Measurements from ENCODE around the gene IRGC.

Gene IRGC

DNA sequence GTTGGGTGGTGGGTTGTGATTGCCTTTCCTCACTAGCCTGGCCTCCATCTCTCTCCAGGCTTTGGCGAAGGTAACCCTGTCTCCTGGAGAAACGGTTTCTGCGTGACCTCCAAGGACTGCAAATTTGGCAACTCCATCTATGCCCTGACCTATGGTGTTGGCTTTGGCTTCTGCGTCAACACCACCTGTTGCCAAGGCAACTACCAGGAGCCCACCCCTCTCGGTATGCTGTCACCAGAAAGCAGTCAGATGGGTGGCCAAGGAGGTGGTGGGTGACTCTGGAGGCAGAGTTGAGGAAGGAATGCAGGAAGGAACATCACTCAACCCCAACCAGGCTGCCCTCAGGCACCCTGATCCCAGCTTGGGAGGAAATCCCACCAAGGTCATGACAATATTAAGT lies 18.6 kb upstream of the IRGC start:
- Histone ChIP-seq H3K27ac (ENCODE audit: low read depth, low read length, poor library complexity, severe bottlenecking) (no peak overlapping the region), H3K4me1 (ENCODE audit: insufficient read depth, low read length, severe bottlenecking) (peaks cover 4% of the 10 kb centered on the region), H4K20me1 (ENCODE audit: insufficient read depth, low read length) (no peaks in the 10 kb centered on the region), H3K9me2 (ENCODE audit: low read depth, low read length) (no peaks in the 10 kb centered on the region), H3K9ac (ENCODE audit: low read length) (no peak overlapping the region), H3F3A (ENCODE audit: insufficient read depth, low read length) (no peaks in the 10 kb centered on the region), H3K79me2 (ENCODE audit: insufficient read depth, low read length) (no peaks in the 10 kb centered on the region), H3K27me3 (ENCODE audit: insufficient read depth, low read length) (peaks cover 4% of the 10 kb centered on the region), H3K4me2 (ENCODE audit: low read length) (no peak overlapping the region), H3K9me3 (ENCODE audit: low read length) (no peaks in the 10 kb centered on the region; the same call in 1 of the 2 replicates), H3K36me3 (ENCODE audit: insufficient read depth, low read length) (no peaks in the 10 kb centered on the region; the same call in 1 of the 2 replicates), H3K4me3 (ENCODE audit: low read depth, low read length, poor library complexity, severe bottlenecking) (no peak overlapping the region), H2AFZ (ENCODE audit: low read length) (no peak overlapping the region)
- TF ChIP-seq CTCF (IDR thresholded peaks at IDR 0.05; ENCODE audit: low read length) (no peak), EZH2 (IDR thresholded peaks at IDR 0.05; ENCODE audit: borderline replicate concordance, low read length) (no peak)

DNA sequence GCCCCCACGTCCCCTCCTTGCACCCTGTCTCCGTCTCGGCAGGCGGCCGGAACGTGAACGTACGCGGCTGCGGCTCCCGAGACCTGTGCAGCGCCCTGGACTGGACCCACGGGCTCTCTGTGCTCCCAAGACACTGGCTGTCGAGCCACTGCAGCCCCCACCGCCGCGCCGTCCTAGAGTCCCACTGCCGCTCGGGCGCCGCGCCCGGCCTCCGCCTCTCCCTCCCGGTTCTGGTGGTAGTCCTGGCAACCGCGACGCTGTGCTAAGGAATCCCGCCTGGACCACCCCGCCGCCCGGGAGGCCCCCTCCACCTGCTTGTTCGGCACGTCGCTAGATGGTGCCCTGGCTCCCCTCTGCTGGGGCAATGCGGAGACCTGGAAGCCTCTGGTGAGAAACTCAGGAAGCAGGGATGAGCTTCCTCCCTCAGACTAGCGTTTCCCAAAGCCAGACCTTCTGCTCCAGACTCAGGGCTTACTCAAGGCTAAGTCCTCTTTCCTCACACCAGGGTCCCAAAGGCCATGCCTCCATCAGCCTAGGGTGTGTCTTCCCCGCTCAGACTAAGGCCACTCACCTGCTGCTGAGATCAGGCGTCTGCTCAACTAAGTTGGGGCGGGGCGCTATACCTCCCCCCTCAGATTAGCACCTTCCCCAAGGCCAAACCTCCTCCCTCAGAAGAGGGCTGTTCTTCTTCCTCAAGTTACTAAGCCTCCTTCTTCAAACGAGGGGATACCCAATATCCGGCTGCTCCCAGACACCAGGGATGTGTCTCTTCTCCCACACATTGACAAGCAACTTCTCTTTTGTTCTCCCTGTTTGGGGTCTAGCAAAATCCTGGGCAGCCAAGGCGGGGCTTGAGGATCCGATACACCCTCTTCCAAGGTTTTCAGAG lies 16.1 kb upstream of the IRGC start:
- Histone ChIP-seq H3K4me1 (ENCODE audit: insufficient read depth, low read length, severe bottlenecking) (peaks cover 4% of the 10 kb centered on the region), H3K9ac (ENCODE audit: low read length) (no peak overlapping the region), H3K27ac (ENCODE audit: low read depth, low read length, poor library complexity, severe bottlenecking) (no peak overlapping the region), H2AFZ (ENCODE audit: low read length) (no peak overlapping the region), H4K20me1 (ENCODE audit: insufficient read depth, low read length) (no peaks in the 10 kb centered on the region), H3F3A (ENCODE audit: insufficient read depth, low read length) (no peaks in the 10 kb centered on the region), H3K9me2 (ENCODE audit: low read depth, low read length) (no peaks in the 10 kb centered on the region), H3K4me3 (ENCODE audit: low read depth, low read length, poor library complexity, severe bottlenecking) (no peak overlapping the region), H3K79me2 (ENCODE audit: insufficient read depth, low read length) (no peaks in the 10 kb centered on the region), H3K36me3 (ENCODE audit: insufficient read depth, low read length) (no peaks in the 10 kb centered on the region; the same call in 1 of the 2 replicates), H3K4me2 (ENCODE audit: low read length) (no peak overlapping the region), H3K9me3 (ENCODE audit: low read length) (no peaks in the 10 kb centered on the region), H3K27me3 (ENCODE audit: insufficient read depth, low read length) (peaks cover 4% of the 10 kb centered on the region)
- TF ChIP-seq CTCF (IDR thresholded peaks at IDR 0.05; ENCODE audit: low read length) (no peak), EZH2 (IDR thresholded peaks at IDR 0.05; ENCODE audit: borderline replicate concordance, low read length) (no peak)

GRCh38 chr19:43700395-43701000 lies 15.4 kb upstream of the IRGC start:
- H3K9me2 ChIP-seq (ENCODE audit: low read depth, low read length): no peaks in the 10 kb centered on the region
- H2AFZ ChIP-seq (ENCODE audit: low read length): no peak overlapping the region
- no peaks in the 10 kb centered on the region for H4K20me1 ChIP-seq (ENCODE audit: insufficient read depth, low read length)
- H3K9ac ChIP-seq (ENCODE audit: low read length): no peak overlapping the region
- no peaks in the 10 kb centered on the region for H3F3A ChIP-seq (ENCODE audit: insufficient read depth, low read length)
- H3K36me3 ChIP-seq (ENCODE audit: insufficient read depth, low read length): no peaks in the 10 kb centered on the region; the same call in 1 of the 2 replicates
- peaks cover 4% of the 10 kb centered on the region for H3K27me3 ChIP-seq (ENCODE audit: insufficient read depth, low read length)
- no peak overlapping the region for H3K4me2 ChIP-seq (ENCODE audit: low read length)
- no peaks in the 10 kb centered on the region for H3K9me3 ChIP-seq (ENCODE audit: low read length)
- H3K4me1 ChIP-seq (ENCODE audit: insufficient read depth, low read length, severe bottlenecking): peaks cover 4% of the 10 kb centered on the region
- H3K27ac ChIP-seq (ENCODE audit: low read depth, low read length, poor library complexity, severe bottlenecking): no peak overlapping the region
- H3K79me2 ChIP-seq (ENCODE audit: insufficient read depth, low read length): no peaks in the 10 kb centered on the region
- TF ChIP-seq CTCF (IDR thresholded peaks at IDR 0.05; ENCODE audit: low read length) (no peak), EZH2 (IDR thresholded peaks at IDR 0.05; ENCODE audit: borderline replicate concordance, low read length) (no peak)
- no peak overlapping the region for H3K4me3 ChIP-seq (ENCODE audit: low read depth, low read length, poor library complexity, severe bottlenecking)

Data from OCI-LY1 (cell line).